ENCODE data around the gene SLC19A1.

DNA sequence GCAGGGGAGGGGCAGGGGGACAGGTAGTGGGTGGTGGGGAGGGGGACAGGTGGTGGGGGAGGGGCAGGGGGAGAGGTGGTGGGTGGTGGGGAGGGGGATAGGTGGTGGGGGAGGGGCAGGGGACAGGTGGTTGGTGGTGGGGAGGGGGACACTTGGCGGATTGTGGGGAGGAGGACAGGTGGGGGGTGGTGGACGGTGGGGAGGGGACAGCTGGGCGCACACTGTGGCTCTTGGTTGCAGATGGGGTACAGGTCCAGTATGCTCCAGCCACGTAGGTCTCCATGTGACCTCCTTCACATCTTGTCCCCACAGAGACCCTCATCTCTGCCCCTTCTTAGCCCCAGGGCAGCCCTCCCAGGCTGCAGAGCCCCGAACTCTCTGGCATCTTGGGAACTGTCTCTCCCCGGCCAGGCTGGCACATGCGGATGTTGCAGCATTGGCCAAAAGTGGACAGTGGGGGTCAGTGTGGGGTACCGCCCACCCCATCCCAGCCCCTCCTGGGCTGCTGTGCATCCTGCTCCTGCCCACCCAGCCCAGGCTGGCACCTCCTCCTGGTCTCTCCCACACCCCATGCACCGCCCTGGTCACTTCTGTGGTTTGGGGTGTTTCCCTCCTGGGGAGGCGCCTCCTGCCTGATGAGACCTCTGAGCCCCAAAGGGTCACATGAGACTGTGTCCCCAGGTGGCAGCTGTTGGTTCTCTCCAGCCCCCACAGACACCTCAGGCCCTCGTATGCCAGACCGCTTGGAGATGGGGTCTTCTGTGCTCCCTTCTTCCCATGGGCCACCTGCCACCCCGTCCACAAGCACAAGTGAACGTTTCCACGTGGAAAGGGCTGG is 7.6 kb upstream of the SLC19A1 start:
- TF ChIP-seq, protein P1, sequence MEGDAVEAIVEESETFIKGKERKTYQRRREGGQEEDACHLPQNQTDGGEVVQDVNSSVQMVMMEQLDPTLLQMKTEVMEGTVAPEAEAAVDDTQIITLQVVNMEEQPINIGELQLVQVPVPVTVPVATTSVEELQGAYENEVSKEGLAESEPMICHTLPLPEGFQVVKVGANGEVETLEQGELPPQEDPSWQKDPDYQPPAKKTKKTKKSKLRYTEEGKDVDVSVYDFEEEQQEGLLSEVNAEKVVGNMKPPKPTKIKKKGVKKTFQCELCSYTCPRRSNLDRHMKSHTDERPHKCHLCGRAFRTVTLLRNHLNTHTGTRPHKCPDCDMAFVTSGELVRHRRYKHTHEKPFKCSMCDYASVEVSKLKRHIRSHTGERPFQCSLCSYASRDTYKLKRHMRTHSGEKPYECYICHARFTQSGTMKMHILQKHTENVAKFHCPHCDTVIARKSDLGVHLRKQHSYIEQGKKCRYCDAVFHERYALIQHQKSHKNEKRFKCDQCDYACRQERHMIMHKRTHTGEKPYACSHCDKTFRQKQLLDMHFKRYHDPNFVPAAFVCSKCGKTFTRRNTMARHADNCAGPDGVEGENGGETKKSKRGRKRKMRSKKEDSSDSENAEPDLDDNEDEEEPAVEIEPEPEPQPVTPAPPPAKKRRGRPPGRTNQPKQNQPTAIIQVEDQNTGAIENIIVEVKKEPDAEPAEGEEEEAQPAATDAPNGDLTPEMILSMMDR (IDR thresholded peaks at IDR 0.05): no peak
- TF ChIP-seq POLR2A (IDR thresholded peaks at IDR 0.05): no peak

Data from Peyer's patch (tissue), 4 donors.